Measurements from ENCODE around the gene SEMA5B. TPM values are rescaled to one million over a fixed set of nuclear protein-coding genes. Genes with fewer than 3 reads are reported as not detected.
A peak's percentile ranks its signal among the peaks of the same experiment; 100 is the strongest.

The SEMA5B gene
- total and polyA plus RNA-seq, 12 donors: 1.3 to 12.7 (median 7.4) TPM

DNA sequence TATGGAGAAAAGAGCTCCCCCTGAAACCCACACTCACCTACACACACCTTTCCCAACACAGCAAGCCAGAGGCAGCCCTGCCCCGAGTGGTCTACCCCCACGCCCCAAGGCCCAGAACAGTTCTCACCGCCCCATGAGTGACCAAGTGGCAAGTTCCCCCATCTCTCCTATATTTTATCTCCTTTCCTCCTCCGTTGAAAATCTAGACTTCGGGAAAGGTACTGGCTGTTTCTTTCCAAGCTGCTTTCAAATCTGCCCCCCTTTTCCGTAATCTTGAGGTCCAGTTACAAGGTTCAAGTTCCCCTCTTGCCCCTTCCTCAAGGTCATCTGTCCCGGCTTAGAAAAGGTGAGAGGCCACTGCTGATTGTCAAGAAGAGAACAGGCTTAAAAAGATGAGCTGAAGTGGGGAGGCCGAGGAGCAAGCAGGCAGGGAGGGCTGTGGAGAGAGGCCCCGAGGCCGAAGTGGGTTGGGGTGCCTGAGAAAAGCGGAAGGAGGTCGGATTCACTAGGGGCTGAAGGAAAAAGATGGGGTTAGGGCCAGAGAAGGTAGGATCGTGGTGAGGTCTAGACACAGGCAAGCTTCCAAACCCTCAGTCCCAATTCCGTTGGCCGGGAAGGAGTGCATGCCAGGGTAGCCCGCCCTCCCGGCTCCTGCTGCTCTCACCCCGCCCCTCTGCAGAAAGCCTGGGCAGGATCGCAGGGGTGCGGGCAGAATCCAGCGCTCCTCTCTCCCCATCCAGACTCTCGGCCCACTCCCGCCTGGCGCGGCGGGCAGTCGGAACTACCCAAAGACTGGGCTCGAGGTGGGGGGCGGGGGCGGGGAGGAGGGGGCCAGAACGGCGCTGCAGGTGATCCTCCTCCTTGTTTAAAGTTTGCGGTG lies 1.7 kb downstream of the SEMA5B start:
- Histone ChIP-seq H3K4me1 (peaks cover 9 to 45% (median 25%) of the 10 kb centered on the region in 9 donors), H3K9me3 (no peaks in the 10 kb centered on the region), H3K36me3 (no peaks in the 10 kb centered on the region), H3K27ac (peak overlapping the region in 5 of 10 donors; percentile 50 to 75 (median 68)), H3K27me3 (peaks cover 0 to 93% (median 17%) of the 10 kb centered on the region in 7 donors), H3K4me3 (peak overlapping the region; percentile 40 to 82 (median 68))
- ATAC-seq (peak; percentile 24 to 72 (median 50)), DNase-seq (peak; percentile 29 to 40)
- WGBS, 2 donors: 23 to 25% methylated on average over 30 to 33 of the region's 33 CpGs
- TF ChIP-seq, protein P1, sequence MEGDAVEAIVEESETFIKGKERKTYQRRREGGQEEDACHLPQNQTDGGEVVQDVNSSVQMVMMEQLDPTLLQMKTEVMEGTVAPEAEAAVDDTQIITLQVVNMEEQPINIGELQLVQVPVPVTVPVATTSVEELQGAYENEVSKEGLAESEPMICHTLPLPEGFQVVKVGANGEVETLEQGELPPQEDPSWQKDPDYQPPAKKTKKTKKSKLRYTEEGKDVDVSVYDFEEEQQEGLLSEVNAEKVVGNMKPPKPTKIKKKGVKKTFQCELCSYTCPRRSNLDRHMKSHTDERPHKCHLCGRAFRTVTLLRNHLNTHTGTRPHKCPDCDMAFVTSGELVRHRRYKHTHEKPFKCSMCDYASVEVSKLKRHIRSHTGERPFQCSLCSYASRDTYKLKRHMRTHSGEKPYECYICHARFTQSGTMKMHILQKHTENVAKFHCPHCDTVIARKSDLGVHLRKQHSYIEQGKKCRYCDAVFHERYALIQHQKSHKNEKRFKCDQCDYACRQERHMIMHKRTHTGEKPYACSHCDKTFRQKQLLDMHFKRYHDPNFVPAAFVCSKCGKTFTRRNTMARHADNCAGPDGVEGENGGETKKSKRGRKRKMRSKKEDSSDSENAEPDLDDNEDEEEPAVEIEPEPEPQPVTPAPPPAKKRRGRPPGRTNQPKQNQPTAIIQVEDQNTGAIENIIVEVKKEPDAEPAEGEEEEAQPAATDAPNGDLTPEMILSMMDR (IDR thresholded peaks at IDR 0.05): no peak
- intact Hi-C loops (cut with DNase I): loop anchor here in 8 of 10 donors (2.0 to 10.0 kb wide), 11 partner anchors 44 to 1481 kb away; partner anchors contain the start of gene POLQ (in 1 of the 8)

DNA sequence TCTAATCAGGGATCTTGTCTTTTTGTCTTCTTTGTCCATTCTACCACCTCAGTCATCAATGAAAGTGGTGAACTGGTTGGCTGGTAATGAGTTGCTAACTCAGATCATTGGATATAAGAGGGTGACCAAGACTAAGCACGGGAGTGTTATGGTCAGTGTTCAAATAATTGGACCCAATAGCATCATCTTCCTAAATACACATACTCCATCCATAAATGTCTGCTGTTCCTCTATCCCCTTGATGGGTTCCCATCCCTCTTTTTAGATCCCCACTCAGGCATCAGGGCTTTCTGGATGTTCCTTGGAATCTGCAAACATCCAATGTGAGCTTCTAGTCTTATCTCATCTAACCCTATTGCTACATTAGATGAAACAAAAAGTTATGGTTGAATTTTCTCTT lies 3.5 kb downstream of the SEMA5B start:
- H3K27ac ChIP-seq: no peak overlapping the region
- H3K36me3 ChIP-seq: no peaks in the 10 kb centered on the region
- TF ChIP-seq, protein P1 (IDR thresholded peaks at IDR 0.05): no peak
- peaks cover 9 to 57% (median 30%) of the 10 kb centered on the region in 9 donors for H3K4me1 ChIP-seq
- peaks cover 0 to 79% (median 17%) of the 10 kb centered on the region in 7 donors for H3K27me3 ChIP-seq
- DNase-seq (no peak), ATAC-seq (no peak)
- intact Hi-C loops (cut with DNase I): loop anchor here in 3 of 10 donors (10.0 kb wide), 4 partner anchors 169 to 1479 kb away; partner anchors contain the start of gene POLQ (in 1 of the 3)
- WGBS, 2 donors: 89 to 100% methylated on average over 1 of the region's 1 CpG
- no peaks in the 10 kb centered on the region for H3K9me3 ChIP-seq
- H3K4me3 ChIP-seq: no peak overlapping the region

DNA sequence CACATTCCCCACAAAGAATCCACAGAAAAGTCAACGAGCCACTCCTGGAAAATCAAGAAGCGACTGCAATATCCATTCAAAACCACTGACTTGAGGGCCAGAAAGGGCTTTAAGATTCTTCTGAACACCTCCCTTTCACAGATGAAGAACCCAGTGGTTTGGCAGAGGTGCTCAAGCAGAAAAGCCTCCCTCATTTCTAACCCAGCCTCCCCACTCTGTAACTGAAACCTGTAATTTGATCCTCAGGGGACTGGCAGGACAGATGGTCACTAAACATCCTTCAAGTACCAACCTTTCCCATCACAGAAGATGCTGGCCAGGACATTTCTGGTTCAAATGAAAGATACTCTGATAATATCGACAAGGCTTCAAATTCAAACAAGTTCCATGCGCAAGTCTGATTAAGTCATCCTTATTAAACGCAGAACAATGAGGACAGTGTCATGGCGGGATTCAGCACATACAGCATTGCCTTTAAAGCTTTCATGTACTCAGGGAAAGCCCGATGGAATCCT lies 5.5 kb downstream of the SEMA5B start:
- Histone ChIP-seq H3K36me3 (no peaks in the 10 kb centered on the region), H3K9me3 (no peaks in the 10 kb centered on the region), H3K27ac (no peak overlapping the region), H3K4me3 (no peak overlapping the region), H3K27me3 (peaks cover 0 to 62% (median 15%) of the 10 kb centered on the region in 7 donors), H3K4me1 (peaks cover 2 to 45% (median 17%) of the 10 kb centered on the region in 9 donors)
- ATAC-seq (no peak), DNase-seq (no peak)
- TF ChIP-seq, protein P1 (IDR thresholded peaks at IDR 0.05): no peak
- intact Hi-C loops (cut with DNase I): loop anchor here in 4 of 10 donors (2.0 to 10.0 kb wide), 5 partner anchors 69 to 1477 kb away; partner anchors contain the start of gene POLQ (in 1 of the 4)
- 75 to 81% methylated on average over 7 of the region's 7 CpGs for WGBS, 2 donors

DNA sequence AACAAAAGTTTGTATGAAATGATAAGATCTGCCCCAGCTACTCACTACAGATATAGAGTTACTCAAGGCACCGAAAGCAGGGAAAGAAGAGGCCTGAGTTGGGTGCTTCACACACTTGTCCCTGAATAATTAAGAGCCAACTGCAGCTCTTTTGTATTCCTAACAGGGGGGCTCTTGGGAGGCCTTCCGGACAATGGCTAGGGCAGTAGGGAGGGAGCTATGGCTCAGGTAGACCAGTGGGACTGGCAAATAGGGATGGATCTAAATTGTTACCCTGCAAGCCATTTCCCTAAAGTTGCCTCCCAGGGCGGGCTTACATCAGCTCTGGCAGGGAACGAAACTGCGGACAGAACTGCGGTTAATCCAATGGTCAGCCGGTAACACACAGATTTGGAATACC lies 6.2 kb downstream of the SEMA5B start:
- H3K27ac ChIP-seq: no peak overlapping the region
- TF ChIP-seq, protein P1 (IDR thresholded peaks at IDR 0.05): no peak
- peaks cover 0 to 38% (median 10%) of the 10 kb centered on the region in 9 donors for H3K4me1 ChIP-seq
- WGBS, 2 donors: 85 to 86% methylated on average over 7 of the region's 7 CpGs
- H3K36me3 ChIP-seq: no peaks in the 10 kb centered on the region
- no peaks in the 10 kb centered on the region for H3K9me3 ChIP-seq
- ATAC-seq: no peak
- DNase-seq: no peak
- intact Hi-C loops (cut with DNase I): loop anchor here in 3 of 10 donors (10.0 kb wide), 4 partner anchors 167 to 1477 kb away; partner anchors contain the start of gene POLQ (in 1 of the 3)
- peaks cover 0 to 55% (median 8%) of the 10 kb centered on the region in 7 donors for H3K27me3 ChIP-seq
- H3K4me3 ChIP-seq: no peak overlapping the region
